Measurements from ENCODE around the gene VPS52. TPM values are rescaled to one million over a fixed set of nuclear protein-coding genes. Genes with fewer than 3 reads are reported as not detected.

The VPS52 gene
- total RNA-seq, 1 experiment from 2014 or later: 47.1 TPM

DNA sequence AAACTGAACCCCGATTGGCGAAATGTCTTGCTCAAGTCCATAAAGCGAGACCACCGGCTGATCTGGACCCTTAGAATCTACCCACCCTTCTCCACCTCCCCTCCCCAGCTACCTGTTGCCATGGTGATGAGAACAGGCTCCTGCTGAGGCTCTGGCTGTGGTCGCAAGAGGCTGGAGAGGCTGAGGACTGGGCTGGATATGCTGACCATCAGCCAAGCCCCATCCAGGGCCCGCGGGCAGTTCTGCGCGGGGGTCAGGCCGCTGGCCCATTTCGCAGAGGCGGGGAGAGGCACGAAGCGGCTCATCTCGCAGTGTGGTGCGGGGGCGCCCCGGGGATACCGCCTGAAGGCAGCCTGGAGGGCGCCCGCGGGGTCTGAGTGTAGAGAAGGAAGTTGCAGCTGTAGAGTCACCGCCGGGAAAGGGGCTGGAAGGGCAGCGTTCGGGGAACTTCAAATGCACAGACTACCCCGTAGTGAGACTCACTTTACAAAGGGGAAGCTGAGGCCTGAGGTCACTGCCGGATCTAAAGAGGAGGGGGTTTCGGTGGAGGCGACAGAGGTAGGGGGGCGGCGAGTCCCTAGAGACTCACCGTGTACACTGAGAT lies 41.5 kb upstream of the VPS52 start:
- Histone ChIP-seq H2AFZ (ENCODE audit: low read length) (no peak overlapping the region), H3K4ac (ENCODE audit: low read depth, low read length) (no peak overlapping the region), H2BK15ac (ENCODE audit: low read depth, low read length) (no peak overlapping the region), H3K27me3 (ENCODE audit: insufficient read depth, low read length) (no peaks in the 10 kb centered on the region), H3K4me2 (ENCODE audit: insufficient read depth, insufficient read length, low read length) (peak overlapping the region; percentile 92), H3K27ac (ENCODE audit: insufficient read length, low read depth, low read length) (no peak overlapping the region), H2BK20ac (ENCODE audit: low read depth, low read length, poor library complexity, severe bottlenecking) (no peak overlapping the region), H4K20me1 (ENCODE audit: control insufficient read depth, insufficient read depth, insufficient read length) (no peaks in the 10 kb centered on the region), H3K23ac (ENCODE audit: insufficient read length, low read depth, low read length) (no peak overlapping the region), H2BK5ac (ENCODE audit: insufficient read length, low read length) (no peak overlapping the region), H2BK12ac (ENCODE audit: insufficient read length, low read depth, low read length) (no peak overlapping the region), H4K8ac (replicated peaks; ENCODE audit: insufficient read length, low read depth, low read length) (no peak overlapping the region), H3T11ph (ENCODE audit: low read length) (no peak overlapping the region), H3K9ac (ENCODE audit: extremely low read depth, insufficient read length, low read length) (peak overlapping the region; percentile 36), H3K4me1 (ENCODE audit: insufficient read depth, low read length) (no peaks in the 10 kb centered on the region), H4K5ac (ENCODE audit: insufficient read length, low read depth, low read length) (no peak overlapping the region), H3K14ac (ENCODE audit: insufficient read depth, low read length) (peak overlapping the region; percentile 69; the same call in 1 of the 2 replicates), H3K56ac (ENCODE audit: insufficient read length, low read depth, low read length) (no peak overlapping the region), H3K23me2 (ENCODE audit: insufficient read length, low read depth, low read length, poor library complexity, severe bottlenecking) (peaks cover 31% of the 10 kb centered on the region), H3K79me1 (ENCODE audit: insufficient read depth, low read depth, low read length, poor library complexity, severe bottlenecking) (no peaks in the 10 kb centered on the region), H3K79me2 (ENCODE audit: insufficient read depth, low read length) (no peaks in the 10 kb centered on the region), H3K9me3 (ENCODE audit: control insufficient read depth, low read depth, low read length) (no peaks in the 10 kb centered on the region), H2AK5ac (ENCODE audit: insufficient read length, low read length) (no peak overlapping the region), H4K91ac (ENCODE audit: insufficient read length, low read depth, low read length) (no peak overlapping the region), H3K18ac (ENCODE audit: insufficient read length, low read depth, low read length) (peak overlapping the region; percentile 85), H2BK120ac (ENCODE audit: low read depth, low read length, poor library complexity, severe bottlenecking) (no peak overlapping the region)
- Mint-ChIP-seq H3K9me3 (no peaks in the 10 kb centered on the region), H3K27me3 (ENCODE audit: low read depth) (no peaks in the 10 kb centered on the region; the same call in 1 of the 2 replicates), H3K4me3 (peak overlapping the region; percentile 83 to 97), H3K27ac (peak overlapping the region; percentile 40 to 95 (median 52); a peak in 4 of 7 replicates), H3K36me3 (ENCODE audit: insufficient read depth in 1 of 3, low read depth in 3 of 3) (peaks cover 2 to 14% (median 6%) of the 10 kb centered on the region in 3 experiments; a peak in 5 of 7 replicates), H3K4me1 (peaks cover 31 to 38% of the 10 kb centered on the region in 2 experiments)
- no CpG with 5 or more reads among the region's 33 CpGs for WGBS (ENCODE audit: extremely low coverage, insufficient read length, low lambda C conversion rate)
- DNase-seq: peak; percentile 78
- TF ChIP-seq, protein P1, sequence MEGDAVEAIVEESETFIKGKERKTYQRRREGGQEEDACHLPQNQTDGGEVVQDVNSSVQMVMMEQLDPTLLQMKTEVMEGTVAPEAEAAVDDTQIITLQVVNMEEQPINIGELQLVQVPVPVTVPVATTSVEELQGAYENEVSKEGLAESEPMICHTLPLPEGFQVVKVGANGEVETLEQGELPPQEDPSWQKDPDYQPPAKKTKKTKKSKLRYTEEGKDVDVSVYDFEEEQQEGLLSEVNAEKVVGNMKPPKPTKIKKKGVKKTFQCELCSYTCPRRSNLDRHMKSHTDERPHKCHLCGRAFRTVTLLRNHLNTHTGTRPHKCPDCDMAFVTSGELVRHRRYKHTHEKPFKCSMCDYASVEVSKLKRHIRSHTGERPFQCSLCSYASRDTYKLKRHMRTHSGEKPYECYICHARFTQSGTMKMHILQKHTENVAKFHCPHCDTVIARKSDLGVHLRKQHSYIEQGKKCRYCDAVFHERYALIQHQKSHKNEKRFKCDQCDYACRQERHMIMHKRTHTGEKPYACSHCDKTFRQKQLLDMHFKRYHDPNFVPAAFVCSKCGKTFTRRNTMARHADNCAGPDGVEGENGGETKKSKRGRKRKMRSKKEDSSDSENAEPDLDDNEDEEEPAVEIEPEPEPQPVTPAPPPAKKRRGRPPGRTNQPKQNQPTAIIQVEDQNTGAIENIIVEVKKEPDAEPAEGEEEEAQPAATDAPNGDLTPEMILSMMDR (conservative IDR thresholded peaks at IDR 0.05): no peak
